Rectal smooth muscle tissue (tissue), 1 donor: ENCODE results near the gene CAB39.

Experiments
- H3K27ac ChIP-seq: one replicate; pipeline ENCODE4 v1.7.0; 2013; ENCODE audit warnings: low read depth, low read length, inconsistent platforms
- H3K27me3 ChIP-seq: one replicate; pipeline ENCODE4 v1.7.0; 2013; ENCODE audit warnings: low read length; ENCODE audit not compliant: control insufficient read depth, insufficient read depth
- H3K36me3 ChIP-seq: one replicate; pipeline ENCODE4 v1.7.0; 2013; ENCODE audit warnings: low read length; ENCODE audit not compliant: control insufficient read depth, insufficient read depth
- H3K4me1 ChIP-seq: one replicate; pipeline ENCODE4 v1.7.0; 2013; ENCODE audit warnings: low read length; ENCODE audit not compliant: control insufficient read depth, insufficient read depth
- H3K4me3 ChIP-seq: one replicate; pipeline ENCODE4 v1.7.0; 2013; ENCODE audit warnings: low read length
- H3K9ac ChIP-seq: one replicate; pipeline ENCODE4 v1.7.0; 2013; ENCODE audit warnings: low read length

CAB39 gene

DNA sequence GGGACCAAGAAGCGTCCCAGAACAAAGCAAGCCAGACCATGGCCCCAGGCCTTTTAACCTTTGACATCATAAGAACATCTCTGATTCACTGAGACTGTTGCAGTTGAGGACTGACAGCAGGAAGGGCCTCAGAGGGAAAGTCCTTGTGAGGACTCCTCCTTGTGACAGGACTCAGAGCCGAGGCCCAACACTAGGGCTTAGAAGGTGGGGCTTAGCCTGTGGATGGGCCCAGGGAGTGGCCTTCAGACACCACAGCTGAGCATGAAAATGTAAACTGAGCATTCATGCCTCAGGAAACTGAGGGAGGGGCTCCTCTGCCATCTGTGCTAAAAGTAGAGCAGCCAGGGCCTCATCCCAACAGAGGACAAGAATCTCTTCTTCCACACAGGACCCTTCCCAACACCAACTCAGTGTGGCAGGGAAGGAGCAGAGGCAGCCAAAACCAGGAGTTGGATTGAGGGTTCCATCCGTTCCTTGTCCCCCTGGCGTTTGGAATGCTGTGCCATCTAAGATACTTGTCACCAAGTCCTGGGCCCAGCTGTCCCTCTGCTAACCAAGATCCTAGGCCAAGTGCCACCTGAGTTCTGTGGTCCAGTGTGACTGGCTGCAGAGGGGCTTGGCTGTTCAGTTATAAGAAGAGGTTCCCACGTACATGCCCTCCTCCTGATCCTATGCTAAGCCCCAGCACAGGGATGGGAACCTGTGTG, 37.5 kb upstream of the CAB39 start:
- no peak overlapping the region for H3K9ac ChIP-seq
- H3K4me1 ChIP-seq = no peaks in the 10 kb centered on the region
- no peak overlapping the region for H3K4me3 ChIP-seq
- H3K36me3 ChIP-seq = no peaks in the 10 kb centered on the region
- H3K27me3 ChIP-seq = no peaks in the 10 kb centered on the region
- no peak overlapping the region for H3K27ac ChIP-seq

DNA sequence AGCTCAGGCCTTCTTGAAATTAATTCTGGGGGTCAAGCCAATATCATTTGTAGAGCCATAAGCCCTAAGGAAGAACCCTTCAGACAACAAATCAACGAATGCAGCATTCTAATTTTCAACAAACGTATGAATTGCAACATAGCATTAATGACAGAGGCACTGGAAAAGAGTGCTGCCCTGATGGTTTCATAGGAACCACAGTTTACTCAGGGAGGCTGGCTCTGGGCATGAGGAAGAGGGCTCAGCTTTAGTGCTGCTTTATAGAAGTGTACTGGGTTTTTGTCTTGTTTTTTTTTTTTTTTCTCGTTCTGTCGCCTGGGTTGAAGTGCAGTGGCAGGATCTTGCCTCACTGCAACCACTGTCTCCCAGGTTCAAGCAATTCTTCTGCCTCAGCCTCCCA, 36.1 kb upstream of the CAB39 start:
- Histone ChIP-seq H3K4me3 (no peak overlapping the region), H3K27me3 (no peaks in the 10 kb centered on the region), H3K4me1 (no peaks in the 10 kb centered on the region), H3K36me3 (no peaks in the 10 kb centered on the region), H3K27ac (no peak overlapping the region), H3K9ac (no peak overlapping the region)

DNA sequence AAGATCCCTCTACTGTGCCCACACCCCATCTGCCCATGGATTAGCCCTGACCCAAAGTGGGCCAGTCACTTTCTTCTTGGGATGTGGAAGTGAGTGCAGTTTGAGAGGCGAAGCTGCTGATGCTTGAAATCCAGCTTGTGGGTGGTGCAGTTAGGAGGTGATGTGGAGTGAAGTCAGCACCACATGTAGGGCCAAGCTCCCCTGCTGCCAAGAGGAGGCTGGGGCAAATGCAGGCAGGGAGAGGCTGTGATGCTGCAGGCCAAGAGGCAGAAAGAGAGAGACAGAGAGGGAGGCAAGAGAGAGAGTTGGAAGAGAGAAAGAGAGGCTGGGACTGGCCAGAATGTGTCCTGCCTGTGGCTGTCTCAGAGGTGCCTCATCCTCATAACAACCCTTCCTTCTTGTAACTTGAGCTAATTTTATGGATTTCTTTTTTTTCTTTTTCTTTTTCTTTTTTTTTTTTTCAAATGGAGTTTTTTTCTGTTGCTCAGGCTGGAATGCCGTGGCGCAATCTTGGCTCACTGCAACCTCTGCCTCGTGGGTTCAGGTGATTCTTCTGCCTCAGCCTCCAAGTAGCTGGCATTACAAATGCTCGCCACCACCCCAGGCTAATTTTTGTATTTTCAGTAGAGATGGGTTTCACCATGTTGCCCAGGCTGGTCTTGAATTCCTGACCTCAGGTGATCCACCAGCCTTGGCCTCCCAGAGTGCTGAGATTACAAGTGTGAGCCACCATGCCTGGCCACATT, 35.3 kb upstream of the CAB39 start:
- Histone ChIP-seq H3K4me3 (no peak overlapping the region), H3K27me3 (no peaks in the 10 kb centered on the region), H3K27ac (no peak overlapping the region), H3K9ac (no peak overlapping the region), H3K36me3 (no peaks in the 10 kb centered on the region), H3K4me1 (no peaks in the 10 kb centered on the region)

DNA sequence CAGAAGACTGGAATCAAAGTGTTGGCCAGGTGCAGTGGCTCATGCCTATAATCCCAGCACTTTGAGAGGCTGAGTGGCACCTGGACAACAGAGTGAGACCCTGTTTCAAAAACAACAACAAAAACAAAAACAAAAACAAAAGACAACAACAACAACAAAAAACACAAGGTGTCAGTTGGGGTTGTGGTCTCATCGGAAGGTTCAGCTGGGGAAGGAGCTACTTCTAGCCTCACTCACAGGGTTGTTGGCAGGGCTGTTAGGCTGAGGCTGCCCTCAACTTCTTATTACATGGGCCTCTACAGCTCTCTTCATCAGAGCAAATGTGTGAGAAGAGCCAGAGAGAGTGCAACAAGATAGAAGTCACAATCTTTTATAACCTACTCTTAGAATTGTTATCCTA, 34.6 kb upstream of the CAB39 start:
- H3K36me3 ChIP-seq = no peaks in the 10 kb centered on the region
- H3K4me1 ChIP-seq = no peaks in the 10 kb centered on the region
- no peak overlapping the region for H3K9ac ChIP-seq
- no peak overlapping the region for H3K27ac ChIP-seq
- H3K27me3 ChIP-seq = no peaks in the 10 kb centered on the region
- no peak overlapping the region for H3K4me3 ChIP-seq

DNA sequence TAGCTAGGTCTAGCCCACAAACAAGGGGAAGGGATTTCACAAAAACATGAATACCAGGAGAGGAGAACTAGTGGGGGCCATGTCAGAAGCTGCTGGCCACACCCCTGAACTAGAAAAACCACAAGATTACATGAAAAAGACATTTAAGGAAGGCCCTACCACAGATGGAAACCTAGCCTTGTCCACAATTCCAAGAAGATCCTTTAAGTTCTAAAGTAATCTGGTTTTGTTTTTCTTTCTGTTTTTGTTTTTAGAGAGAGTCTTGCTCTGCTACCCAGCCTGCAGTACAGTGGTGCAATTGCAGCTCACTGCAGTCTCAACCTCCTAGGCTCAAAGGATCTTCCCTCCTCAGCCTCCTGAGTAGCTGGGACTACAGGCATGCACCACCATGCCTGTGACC, 34.2 kb upstream of the CAB39 start:
- Histone ChIP-seq H3K27ac (no peak overlapping the region), H3K4me1 (no peaks in the 10 kb centered on the region), H3K27me3 (no peaks in the 10 kb centered on the region), H3K4me3 (no peak overlapping the region), H3K36me3 (no peaks in the 10 kb centered on the region), H3K9ac (no peak overlapping the region)

DNA sequence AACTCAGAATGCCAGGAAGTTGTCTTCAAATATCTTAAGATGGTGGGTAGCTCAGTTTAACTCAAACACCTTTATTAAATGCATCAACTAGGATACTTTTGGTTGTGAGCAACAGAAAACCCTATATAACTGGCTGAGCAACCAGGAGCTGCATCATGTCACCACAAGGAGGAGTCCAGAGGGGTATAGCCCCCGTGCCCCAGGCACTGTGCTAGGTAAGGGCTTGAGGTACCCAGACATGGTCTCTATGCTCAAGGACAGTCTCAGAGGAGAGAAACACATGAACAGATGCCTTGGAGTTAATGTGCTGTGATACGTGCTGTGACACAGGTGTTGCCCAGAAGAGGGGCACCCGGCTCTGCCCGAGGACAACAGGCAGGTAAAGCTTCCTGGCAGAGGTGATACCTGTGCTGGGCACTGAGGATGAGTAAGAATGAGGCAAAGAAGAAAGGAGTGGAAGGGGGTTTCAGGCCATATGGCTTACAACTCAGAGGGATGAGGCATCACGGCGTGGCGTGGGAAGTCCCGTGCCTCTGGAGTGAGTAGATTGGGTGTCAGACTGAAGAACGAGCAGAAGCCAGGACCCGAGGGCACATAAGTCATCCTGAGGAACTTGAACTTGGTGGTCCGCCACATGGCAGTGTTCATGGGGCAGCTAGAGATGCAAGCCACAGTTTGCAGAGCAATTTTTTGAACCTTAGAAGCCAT, 32.0 kb upstream of the CAB39 start:
- no peaks in the 10 kb centered on the region for H3K4me1 ChIP-seq
- H3K4me3 ChIP-seq = no peak overlapping the region
- no peak overlapping the region for H3K27ac ChIP-seq
- no peaks in the 10 kb centered on the region for H3K27me3 ChIP-seq
- H3K9ac ChIP-seq = no peak overlapping the region
- no peaks in the 10 kb centered on the region for H3K36me3 ChIP-seq

DNA sequence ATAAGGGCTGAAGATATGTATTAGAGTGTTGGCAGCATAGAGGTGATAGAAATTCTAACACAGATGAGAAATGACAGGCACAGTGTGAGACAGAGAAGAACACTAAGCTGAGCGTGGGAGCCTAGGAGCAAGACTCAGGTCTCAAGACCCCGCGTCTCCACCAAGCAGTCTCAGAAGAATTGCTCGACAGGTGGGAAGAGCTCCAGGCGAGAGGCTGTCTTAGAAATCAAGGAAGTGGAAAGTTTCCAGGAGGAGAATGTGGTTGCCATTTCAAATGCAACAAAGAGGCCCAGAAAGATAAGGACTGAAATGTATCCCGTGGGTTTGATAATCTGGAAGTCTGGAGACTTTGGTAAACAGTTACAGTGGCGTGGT, 31.5 kb upstream of the CAB39 start:
- H3K4me3 ChIP-seq = no peak overlapping the region
- H3K27ac ChIP-seq = no peak overlapping the region
- H3K36me3 ChIP-seq = no peaks in the 10 kb centered on the region
- no peaks in the 10 kb centered on the region for H3K4me1 ChIP-seq
- no peaks in the 10 kb centered on the region for H3K27me3 ChIP-seq
- H3K9ac ChIP-seq = no peak overlapping the region

DNA sequence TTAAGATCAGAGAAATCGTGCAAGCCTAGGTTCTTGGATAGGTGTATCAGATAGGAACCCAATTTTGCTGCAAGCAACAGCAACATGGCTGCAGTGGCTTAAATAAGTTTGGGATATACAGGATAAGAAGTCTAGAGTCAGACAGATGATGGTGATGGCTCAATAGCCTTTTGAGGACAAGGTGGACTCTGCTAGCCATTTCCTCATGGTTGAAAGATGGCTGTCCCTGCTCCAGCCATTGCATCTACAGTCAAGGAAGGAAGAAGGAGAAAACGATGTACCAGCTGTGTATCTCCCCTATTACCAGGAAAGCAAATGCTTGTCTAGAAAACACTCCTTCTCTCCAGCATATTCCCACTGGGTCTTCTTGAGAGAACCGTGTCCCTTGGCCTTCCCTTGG, 30.1 kb upstream of the CAB39 start:
- H3K4me1 ChIP-seq = no peaks in the 10 kb centered on the region
- no peaks in the 10 kb centered on the region for H3K36me3 ChIP-seq
- H3K27me3 ChIP-seq = no peaks in the 10 kb centered on the region
- H3K27ac ChIP-seq = no peak overlapping the region
- no peak overlapping the region for H3K4me3 ChIP-seq
- no peak overlapping the region for H3K9ac ChIP-seq

DNA sequence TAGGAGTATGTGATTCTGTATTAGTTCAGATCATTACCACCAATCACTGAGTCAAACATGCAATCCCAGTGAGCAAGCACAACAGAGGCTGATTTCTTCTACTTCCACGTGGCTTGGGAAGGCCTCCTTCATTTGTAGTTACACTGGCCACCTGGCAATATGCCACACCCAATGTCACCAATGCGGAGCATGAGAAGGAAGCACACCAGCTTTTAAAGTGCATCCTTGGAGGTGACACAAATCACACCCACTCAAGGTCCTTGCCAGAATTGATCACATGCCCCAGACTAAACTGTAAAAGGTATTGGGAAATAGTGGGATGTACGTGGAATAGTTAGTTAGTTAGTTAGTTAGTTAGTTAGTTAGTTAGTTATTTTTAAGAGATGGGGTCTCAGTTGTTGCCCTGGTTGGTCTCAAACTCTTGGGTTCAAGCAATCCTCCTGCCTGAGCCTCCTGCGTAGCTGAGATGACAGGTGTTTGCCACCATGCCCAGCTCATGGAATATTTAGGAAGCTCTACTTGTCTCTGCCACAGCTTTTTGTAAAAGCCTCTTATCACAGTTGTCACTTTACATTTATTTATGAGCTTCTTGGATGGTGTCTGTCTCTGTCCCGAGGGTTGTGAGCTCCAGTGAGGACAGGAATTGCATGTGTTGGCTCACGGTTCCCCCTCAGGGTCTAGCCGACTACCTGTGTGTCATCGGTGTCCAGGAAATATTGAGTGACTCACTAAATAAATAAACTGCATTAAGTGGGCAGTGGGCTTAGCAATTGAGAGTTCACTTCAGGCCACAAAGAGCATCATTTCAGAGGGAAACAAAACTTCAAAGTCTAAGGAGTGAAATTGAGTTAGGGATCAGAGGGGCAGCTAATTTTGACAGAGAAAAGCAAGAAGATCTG, 28.1 kb upstream of the CAB39 start:
- H3K4me3 ChIP-seq = no peak overlapping the region
- no peak overlapping the region for H3K9ac ChIP-seq
- H3K27me3 ChIP-seq = no peaks in the 10 kb centered on the region
- H3K36me3 ChIP-seq = no peaks in the 10 kb centered on the region
- no peaks in the 10 kb centered on the region for H3K4me1 ChIP-seq
- H3K27ac ChIP-seq = no peak overlapping the region

DNA sequence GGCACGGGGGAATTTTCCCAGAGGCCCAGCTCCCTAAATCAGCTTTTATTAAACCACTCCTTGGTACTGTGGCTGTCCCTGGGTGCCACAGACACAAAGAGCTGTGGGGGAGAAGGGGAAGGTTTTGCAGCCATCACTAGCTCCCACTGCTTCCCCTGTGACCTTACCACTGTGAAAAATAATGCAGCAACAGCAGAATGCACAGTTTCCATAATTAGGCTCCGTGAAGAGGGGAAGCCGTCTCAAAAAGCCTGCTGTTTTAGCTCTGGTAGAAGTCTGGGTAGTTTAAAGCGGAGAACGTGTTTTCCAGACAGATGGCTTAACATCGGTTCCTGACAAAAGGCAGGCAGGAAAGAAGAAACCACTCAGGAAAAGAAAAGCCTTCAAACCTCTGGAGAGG, 27.5 kb upstream of the CAB39 start:
- Histone ChIP-seq H3K4me3 (no peak overlapping the region), H3K36me3 (no peaks in the 10 kb centered on the region), H3K27ac (no peak overlapping the region), H3K9ac (no peak overlapping the region), H3K4me1 (no peaks in the 10 kb centered on the region), H3K27me3 (no peaks in the 10 kb centered on the region)

DNA sequence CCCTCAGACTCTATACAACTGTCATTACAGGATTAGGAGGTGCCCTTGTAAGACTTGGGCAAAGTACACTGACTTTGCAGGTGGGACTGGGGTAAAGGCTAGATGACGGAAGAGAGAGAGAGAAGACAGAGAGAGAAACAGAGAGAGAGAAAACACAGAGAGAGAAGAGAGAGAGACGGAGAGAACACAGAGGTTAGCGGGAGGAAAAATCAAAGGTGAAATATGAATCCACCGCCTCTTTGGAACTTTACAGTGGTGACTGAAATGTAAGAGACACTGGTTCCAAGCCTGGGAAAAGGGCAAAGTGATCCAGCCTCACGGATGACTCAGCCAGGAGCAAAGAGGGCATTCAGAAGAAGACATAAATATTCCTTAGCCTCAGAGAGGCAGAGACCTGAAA, 25.1 kb upstream of the CAB39 start:
- Histone ChIP-seq H3K9ac (no peak overlapping the region), H3K4me1 (no peaks in the 10 kb centered on the region), H3K36me3 (no peaks in the 10 kb centered on the region), H3K27me3 (no peaks in the 10 kb centered on the region), H3K4me3 (no peak overlapping the region), H3K27ac (no peak overlapping the region)

DNA sequence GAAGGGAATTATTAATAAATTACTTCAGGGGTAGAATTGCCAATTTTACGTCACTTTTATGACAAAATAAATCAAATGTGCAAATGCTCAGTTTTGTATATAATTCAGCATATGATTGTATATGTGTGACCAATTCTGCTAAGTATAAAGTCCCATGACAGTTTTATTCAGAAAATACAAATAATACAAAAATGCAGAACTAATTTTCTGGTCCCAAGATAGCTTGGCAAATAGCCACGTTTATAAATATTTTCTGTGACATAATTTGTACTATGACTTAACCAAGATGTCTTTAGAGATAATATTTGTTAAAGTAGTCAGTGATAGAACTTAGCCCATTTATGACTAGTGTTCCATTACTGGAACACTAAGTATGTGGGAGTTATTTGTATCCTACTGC, 24.2 kb upstream of the CAB39 start:
- H3K27ac ChIP-seq = no peak overlapping the region
- no peak overlapping the region for H3K4me3 ChIP-seq
- H3K36me3 ChIP-seq = no peaks in the 10 kb centered on the region
- no peak overlapping the region for H3K9ac ChIP-seq
- H3K4me1 ChIP-seq = no peaks in the 10 kb centered on the region
- no peaks in the 10 kb centered on the region for H3K27me3 ChIP-seq
